22Rv1 (cell line): Measurements from ENCODE around the gene DIP2B.

ENCODE experiments used
- ZFX ChIP-seq: fragments of 450-650 bp; IDR thresholded peaks from 2 replicates; pipeline ENCODE4 v1.6.1; 2017; ENCODE audit warnings: antibody characterized with exemption, borderline replicate concordance
- TF ChIP-seq, protein P1 (sequence below): fragments of 450-650 bp; IDR thresholded peaks from 2 replicates; pipeline ENCODE4 v1.5.1; 2017; ENCODE audit warnings: mild to moderate bottlenecking

DNA sequence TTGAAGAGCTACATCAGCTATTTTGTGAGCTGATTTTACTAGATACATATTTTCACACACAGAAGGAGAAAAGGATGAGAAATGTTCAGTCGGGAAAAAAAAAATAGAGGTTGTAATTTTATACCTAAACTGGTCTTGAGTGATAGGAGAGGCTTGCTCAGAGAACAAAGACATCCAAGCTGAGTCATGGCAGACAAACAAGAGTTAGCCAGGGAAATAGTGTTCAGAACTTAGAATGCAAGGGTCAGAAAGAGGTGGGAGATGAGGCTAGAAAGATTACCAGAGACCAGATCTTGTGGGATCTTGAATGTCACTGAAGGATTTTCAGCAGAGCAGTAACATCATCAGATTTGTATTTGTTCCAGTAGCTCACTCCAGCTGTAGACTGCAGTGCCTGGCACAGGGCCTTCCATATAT lies 137.3 kb downstream of the DIP2B start:
- TF ChIP-seq, protein P1, sequence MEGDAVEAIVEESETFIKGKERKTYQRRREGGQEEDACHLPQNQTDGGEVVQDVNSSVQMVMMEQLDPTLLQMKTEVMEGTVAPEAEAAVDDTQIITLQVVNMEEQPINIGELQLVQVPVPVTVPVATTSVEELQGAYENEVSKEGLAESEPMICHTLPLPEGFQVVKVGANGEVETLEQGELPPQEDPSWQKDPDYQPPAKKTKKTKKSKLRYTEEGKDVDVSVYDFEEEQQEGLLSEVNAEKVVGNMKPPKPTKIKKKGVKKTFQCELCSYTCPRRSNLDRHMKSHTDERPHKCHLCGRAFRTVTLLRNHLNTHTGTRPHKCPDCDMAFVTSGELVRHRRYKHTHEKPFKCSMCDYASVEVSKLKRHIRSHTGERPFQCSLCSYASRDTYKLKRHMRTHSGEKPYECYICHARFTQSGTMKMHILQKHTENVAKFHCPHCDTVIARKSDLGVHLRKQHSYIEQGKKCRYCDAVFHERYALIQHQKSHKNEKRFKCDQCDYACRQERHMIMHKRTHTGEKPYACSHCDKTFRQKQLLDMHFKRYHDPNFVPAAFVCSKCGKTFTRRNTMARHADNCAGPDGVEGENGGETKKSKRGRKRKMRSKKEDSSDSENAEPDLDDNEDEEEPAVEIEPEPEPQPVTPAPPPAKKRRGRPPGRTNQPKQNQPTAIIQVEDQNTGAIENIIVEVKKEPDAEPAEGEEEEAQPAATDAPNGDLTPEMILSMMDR = no peak
- TF ChIP-seq ZFX = no peak
